T-helper 1 cell treated with Interleukin-12 subunit alpha and Interleukin-12 subunit beta and Interleukin-4 antibody, amounts not matched to agents 30 μg/mL and 1 μg/mL, for 36 hours (primary cell): Measurements from ENCODE around the gene FILIP1L.
"Not testable (repeated sequence)": the region's sequence is repeated elsewhere in the genome, so short reads cannot be mapped to it uniquely, and the experiment has no call there.

Source experiments
- H3K27ac Mint-ChIP-seq: one replicate; pipeline ENCODE4 v1.8.0; 2021; ENCODE audit warnings: mild to moderate bottlenecking, mixed read lengths
- H3K27me3 Mint-ChIP-seq: one replicate; pipeline ENCODE4 v1.8.0; 2021; ENCODE audit warnings: low read depth, mixed read lengths
- H3K36me3 Mint-ChIP-seq: one replicate; pipeline ENCODE4 v1.8.0; 2021; ENCODE audit warnings: low read depth, mixed read lengths
- H3K4me1 Mint-ChIP-seq: one replicate; pipeline ENCODE4 v1.8.0; 2021; ENCODE audit warnings: low read depth, mixed read lengths
- H3K4me3 Mint-ChIP-seq: one replicate; pipeline ENCODE4 v1.8.0; 2021; ENCODE audit warnings: mild to moderate bottlenecking, moderate library complexity, mixed read lengths
- H3K9me3 Mint-ChIP-seq: one replicate; pipeline ENCODE4 v1.8.0; 2021; ENCODE audit warnings: mixed read lengths

Gene FILIP1L

DNA sequence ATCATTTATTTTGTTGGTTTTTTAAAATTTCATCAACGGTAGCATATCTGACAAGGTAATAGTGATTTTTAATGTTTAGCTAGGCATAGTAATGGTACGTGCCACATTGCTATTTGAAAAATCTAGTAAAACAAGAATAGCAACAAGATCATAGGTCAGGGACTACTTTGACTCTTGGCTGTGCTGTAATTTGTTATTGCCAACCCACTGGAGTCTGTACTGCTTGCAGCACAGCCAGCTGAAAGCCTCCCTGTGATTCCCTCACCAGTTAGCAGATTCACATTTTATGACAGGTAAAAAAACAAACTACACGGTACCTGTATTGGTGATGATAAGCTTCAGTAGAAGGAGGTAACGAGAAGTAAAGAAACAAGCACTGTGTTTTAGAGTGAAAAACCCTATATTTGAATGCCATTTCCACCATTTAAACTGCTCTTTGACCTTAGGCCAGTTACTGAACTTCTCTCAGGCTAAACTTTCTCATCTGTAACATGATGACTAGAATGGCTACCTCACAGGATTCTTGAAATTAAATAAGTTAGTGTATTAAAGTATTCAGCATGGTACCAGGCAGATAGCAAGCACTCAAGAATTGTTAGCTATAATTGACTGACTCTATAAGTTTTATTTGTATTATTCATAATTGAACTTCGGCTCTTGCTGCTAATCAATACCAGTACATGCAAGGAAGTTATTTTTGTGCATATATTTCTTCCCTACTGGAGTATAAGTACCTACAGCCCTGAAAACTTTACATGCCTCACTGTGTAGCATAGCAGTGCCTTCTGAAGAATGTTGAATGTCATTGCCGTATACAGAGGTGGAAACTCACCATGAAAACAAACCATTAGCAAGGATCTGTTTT lies 16.1 kb downstream of the FILIP1L start:
- Mint-ChIP-seq H3K4me3 (no peak overlapping the region), H3K27ac (no peak overlapping the region), H3K27me3 (no peaks in the 10 kb centered on the region), H3K36me3 (peaks cover 5% of the 10 kb centered on the region), H3K4me1 (peaks cover 19% of the 10 kb centered on the region), H3K9me3 (peaks cover 3% of the 10 kb centered on the region)

DNA sequence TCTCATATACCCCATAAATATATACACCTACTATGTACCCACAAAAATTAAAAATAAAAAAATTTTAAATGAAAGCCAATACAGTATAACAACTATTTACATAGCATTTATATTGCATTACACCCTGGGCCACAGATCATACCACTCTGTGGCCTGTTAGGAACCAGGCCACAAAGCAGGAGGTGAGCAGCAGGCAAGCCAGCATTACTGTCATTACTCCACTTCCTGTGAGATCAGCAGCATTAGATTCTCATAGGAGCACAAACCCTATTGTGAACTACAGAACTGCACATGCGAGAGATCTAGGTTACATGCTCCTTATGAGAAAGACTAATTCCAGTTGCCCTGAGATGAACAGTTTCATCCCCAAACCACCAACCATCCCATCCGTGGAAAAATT lies 17.4 kb downstream of the FILIP1L start:
- H3K27ac Mint-ChIP-seq = no peak overlapping the region
- no peaks in the 10 kb centered on the region for H3K27me3 Mint-ChIP-seq
- peaks cover 3% of the 10 kb centered on the region for H3K9me3 Mint-ChIP-seq
- H3K4me3 Mint-ChIP-seq = no peak overlapping the region
- H3K4me1 Mint-ChIP-seq = peaks cover 17% of the 10 kb centered on the region
- peaks cover 4% of the 10 kb centered on the region for H3K36me3 Mint-ChIP-seq

- H3K4me1 Mint-ChIP-seq = peaks cover 17% of the 10 kb centered on the region
- H3K36me3 Mint-ChIP-seq, H3K27ac Mint-ChIP-seq, H3K9me3 Mint-ChIP-seq, H3K4me3 Mint-ChIP-seq, H3K27me3 Mint-ChIP-seq: not testable (repeated sequence)
Measured at GRCh38 chr3:100096286-100096685, 18.0 kb downstream of the FILIP1L start.

- no peak overlapping the region for H3K27ac Mint-ChIP-seq
- no peaks in the 10 kb centered on the region for H3K27me3 Mint-ChIP-seq
- no peaks in the 10 kb centered on the region for H3K9me3 Mint-ChIP-seq
- H3K4me1 Mint-ChIP-seq = peaks cover 31% of the 10 kb centered on the region
- no peak overlapping the region for H3K4me3 Mint-ChIP-seq
- no peaks in the 10 kb centered on the region for H3K36me3 Mint-ChIP-seq
Measured at GRCh38 chr3:100093831-100094230, 20.5 kb downstream of the FILIP1L start.

- Mint-ChIP-seq H3K4me1 (peaks cover 33% of the 10 kb centered on the region), H3K36me3 (peaks cover 1% of the 10 kb centered on the region), H3K27ac (no peak overlapping the region), H3K4me3 (no peak overlapping the region), H3K9me3 (no peaks in the 10 kb centered on the region), H3K27me3 (peaks cover 4% of the 10 kb centered on the region)
Measured at GRCh38 chr3:100090669-100091005, 23.7 kb downstream of the FILIP1L start.

DNA sequence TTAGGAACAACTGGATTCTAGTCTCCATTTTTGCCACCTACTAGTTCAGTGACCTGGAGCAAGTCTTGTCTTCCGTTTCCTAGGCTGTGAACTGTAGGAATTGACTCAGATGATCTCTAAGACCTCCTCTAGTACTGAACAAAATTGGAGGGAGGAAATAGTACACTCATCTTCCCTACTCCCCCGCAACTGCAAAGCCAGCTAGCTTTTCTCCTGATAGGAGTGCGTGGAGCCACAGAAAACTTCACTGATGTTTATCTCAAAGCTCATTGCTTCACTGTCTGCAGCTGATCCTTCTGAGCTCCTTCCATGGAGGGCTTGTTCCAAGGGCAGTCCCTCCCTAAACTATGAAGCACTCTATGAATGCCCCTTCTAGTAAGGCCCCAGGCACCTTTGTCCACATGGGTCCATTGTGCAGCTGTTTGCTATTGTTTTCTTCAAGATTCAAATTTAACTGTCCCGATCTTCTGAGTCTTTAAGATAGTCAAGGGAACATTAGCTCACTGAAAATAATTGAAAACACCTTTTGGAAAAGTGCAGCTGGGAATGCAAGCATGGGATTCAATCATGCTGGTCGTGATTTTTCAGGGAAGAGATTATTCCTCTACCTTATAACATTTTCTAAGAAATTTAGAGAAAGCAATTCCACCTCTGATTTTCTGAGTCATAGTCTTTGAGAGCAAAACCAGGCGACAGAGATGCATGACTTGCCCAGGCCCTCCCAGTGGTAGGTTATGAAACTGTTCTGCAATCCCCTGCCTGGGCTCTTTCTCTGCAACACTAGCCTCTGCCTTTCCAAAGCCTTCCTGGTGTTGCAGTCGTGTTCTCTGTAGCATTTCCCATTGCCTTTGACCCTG lies 24.3 kb downstream of the FILIP1L start:
- no peaks in the 10 kb centered on the region for H3K9me3 Mint-ChIP-seq
- H3K36me3 Mint-ChIP-seq = peaks cover 1% of the 10 kb centered on the region
- H3K27ac Mint-ChIP-seq = peak overlapping the region; percentile 65
- H3K4me3 Mint-ChIP-seq = peak overlapping the region; percentile 50
- H3K27me3 Mint-ChIP-seq = peaks cover 4% of the 10 kb centered on the region
- peaks cover 33% of the 10 kb centered on the region for H3K4me1 Mint-ChIP-seq

- peak overlapping the region; percentile 6 for H3K27ac Mint-ChIP-seq
- H3K36me3 Mint-ChIP-seq = peaks cover 3% of the 10 kb centered on the region
Measured at GRCh38 chr3:100088735-100089368, 25.4 kb downstream of the FILIP1L start.

DNA sequence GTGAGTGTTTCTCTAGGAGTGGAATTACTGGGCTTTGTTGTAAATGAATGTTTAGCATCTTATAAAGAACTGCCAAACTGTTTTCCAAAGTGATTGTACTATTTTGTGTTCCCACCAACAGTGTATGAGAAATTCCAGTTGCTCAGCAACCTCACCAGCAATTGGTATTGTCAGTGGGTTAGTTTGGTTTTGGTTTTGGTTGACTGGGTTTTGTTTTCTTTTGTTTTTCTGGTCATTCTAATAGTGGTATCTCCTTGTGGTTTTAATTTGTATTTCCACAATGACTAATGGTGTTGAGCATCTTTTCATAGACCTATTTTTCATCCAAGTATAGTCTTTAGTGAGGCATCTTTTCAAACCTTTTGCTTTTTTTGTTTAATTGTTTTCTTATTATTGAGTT lies 27.1 kb downstream of the FILIP1L start:
- Mint-ChIP-seq H3K4me3 (no peak overlapping the region), H3K9me3 (no peaks in the 10 kb centered on the region), H3K27me3 (peaks cover 4% of the 10 kb centered on the region), H3K36me3 (peaks cover 5% of the 10 kb centered on the region), H3K4me1 (peaks cover 36% of the 10 kb centered on the region), H3K27ac (peak overlapping the region; percentile 49)

More at GRCh38 chr3:100088735-100089368, 25.4 kb downstream of the FILIP1L start:
- Mint-ChIP-seq H3K27me3 (peaks cover 4% of the 10 kb centered on the region), H3K4me3 (peak overlapping the region; percentile 5), H3K9me3 (no peaks in the 10 kb centered on the region), H3K4me1 (peaks cover 30% of the 10 kb centered on the region)

GRCh38 chr3:100086401-100086800 lies 27.9 kb downstream of the FILIP1L start:
- Mint-ChIP-seq H3K4me1 (peaks cover 36% of the 10 kb centered on the region), H3K27ac (no peak overlapping the region), H3K9me3 (no peaks in the 10 kb centered on the region), H3K4me3 (no peak overlapping the region), H3K27me3 (peaks cover 4% of the 10 kb centered on the region), H3K36me3 (peaks cover 7% of the 10 kb centered on the region)

DNA sequence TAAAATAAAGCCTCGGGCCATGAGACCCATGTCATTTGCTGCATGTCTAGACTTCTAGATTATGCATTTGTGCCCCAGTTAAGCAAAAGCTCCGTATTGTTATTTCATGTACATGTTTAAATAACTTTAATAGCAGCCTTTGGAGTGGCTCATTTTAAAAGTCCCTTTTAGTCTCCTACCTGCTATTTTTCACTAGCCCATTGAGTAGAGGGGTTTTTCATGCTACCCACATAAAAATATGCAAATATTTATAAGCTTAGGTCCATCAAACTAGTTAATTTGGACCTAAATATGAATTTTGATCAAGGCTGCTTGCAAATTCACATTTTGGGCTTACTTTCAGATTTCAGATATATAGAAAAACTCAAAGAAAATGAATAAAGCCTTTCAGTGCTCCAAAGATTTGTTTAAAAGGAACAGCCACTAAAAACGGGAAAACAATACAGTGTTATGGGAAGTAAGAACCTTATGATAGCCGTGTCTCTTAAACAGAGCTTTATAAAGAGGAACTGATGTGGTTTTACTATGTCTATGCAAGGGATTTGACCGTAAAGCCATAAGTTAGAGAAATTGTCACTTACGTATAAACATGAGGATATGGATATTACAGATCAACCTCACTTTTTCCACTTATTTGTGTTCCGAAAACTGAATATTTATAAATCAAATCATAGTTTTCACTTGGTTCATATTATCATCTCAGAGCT lies 30.0 kb downstream of the FILIP1L start:
- H3K27ac Mint-ChIP-seq = no peak overlapping the region
- H3K4me3 Mint-ChIP-seq = no peak overlapping the region
- H3K36me3 Mint-ChIP-seq = peaks cover 11% of the 10 kb centered on the region
- H3K4me1 Mint-ChIP-seq = peaks cover 24% of the 10 kb centered on the region
- H3K27me3 Mint-ChIP-seq = peaks cover 4% of the 10 kb centered on the region
- H3K9me3 Mint-ChIP-seq = no peaks in the 10 kb centered on the region

DNA sequence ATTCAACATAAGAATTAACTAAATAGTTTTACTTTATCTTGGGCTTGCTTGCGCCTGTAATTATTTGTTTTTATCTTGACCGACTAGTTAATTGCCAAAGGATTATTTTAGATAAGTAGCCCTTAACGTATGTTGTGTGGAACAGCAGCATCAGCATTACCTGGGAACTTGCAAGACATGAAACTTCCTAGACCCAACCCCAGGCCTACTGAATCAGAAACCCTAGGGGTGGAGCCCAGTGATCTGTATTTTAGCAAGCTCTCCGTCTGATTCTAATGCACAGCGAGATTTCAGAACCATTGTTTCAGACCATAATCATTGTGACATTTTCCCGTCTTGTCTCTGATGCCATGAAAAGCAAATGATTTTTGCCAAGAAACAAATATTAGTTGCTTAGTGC lies 31.1 kb downstream of the FILIP1L start:
- Mint-ChIP-seq H3K27me3 (peaks cover 4% of the 10 kb centered on the region), H3K4me1 (peaks cover 17% of the 10 kb centered on the region), H3K27ac (no peak overlapping the region), H3K9me3 (no peaks in the 10 kb centered on the region), H3K4me3 (no peak overlapping the region), H3K36me3 (peaks cover 11% of the 10 kb centered on the region)

DNA sequence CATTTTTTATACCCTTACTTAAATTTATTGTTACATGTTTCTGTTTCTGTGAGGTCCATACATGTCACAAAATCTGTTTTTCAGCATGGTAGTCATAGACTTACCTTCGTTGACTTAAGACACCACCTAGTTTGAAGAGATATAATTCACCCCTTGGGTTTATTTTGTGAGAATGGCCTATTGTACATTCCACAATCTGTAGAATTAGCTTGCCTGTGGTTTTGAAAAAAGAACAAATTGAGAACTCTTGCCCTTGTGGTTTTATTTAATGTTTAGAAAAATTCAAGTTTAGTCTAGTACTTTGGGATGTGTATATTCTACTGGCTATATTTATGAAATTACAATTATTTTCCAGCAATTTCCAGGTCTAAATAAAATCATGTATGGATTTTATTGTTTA lies 31.6 kb downstream of the FILIP1L start:
- Mint-ChIP-seq H3K4me1 (peaks cover 17% of the 10 kb centered on the region), H3K9me3 (no peaks in the 10 kb centered on the region), H3K27ac (no peak overlapping the region), H3K36me3 (peaks cover 11% of the 10 kb centered on the region), H3K27me3 (peaks cover 4% of the 10 kb centered on the region), H3K4me3 (no peak overlapping the region)

DNA sequence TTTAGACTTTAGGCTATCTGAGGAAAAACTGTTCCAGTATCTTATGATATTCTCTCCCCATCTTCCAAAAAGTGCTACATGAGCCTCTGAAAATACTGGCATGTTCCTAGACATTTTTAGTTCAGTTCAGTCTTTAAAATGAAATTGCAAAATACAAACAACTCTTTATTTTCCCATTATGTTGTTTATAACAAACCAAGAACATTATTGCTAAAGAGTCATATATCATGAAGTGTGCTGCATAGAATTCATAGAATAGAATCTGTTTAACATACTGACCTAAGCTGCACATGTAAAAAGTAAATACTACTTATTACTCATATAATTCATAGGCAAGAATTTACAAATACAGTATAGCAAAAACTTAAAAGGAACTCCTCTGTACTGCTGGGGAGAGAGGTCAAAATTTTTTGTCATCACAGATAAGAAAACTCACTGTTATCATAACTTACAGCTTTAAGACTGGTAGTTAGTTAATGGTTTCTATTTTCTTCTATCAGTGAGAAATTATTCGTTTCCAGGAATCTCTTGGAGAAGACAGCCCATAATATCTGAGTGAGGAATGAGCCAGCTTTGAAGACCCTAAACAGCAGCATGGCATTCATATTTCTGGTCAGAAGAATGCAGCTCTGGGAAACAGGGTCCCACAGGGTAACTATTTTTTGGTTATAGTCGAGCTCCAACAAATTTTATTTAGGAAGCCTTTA lies 32.2 kb downstream of the FILIP1L start:
- Mint-ChIP-seq H3K36me3 (peaks cover 11% of the 10 kb centered on the region), H3K4me3 (no peak overlapping the region)

DNA sequence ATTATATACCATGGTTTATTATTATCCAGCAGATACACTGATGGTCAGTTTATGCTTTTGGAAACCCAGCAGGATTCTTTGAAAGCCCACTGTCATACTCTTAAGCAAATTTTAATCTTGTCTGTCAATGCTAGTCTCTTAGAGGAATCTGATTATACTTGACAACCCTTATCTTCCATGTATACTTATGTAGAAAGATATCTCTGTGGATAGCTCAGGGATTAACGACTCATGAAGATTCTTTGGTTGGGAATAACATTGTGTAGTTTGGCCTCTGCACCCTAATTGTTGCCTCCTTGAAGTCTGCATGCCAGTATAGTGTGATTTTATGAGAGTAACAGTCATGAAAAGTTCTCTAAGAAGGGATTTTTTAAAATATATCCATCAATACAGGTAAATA lies 33.0 kb downstream of the FILIP1L start:
- peaks cover 10% of the 10 kb centered on the region for H3K36me3 Mint-ChIP-seq
- H3K9me3 Mint-ChIP-seq = no peaks in the 10 kb centered on the region
- no peak overlapping the region for H3K27ac Mint-ChIP-seq
- no peaks in the 10 kb centered on the region for H3K27me3 Mint-ChIP-seq
- H3K4me1 Mint-ChIP-seq = peaks cover 17% of the 10 kb centered on the region
- no peak overlapping the region for H3K4me3 Mint-ChIP-seq

More for the DNA sequence above, 32.2 kb downstream of the FILIP1L start:
- Mint-ChIP-seq H3K27me3 (peaks cover 4% of the 10 kb centered on the region), H3K27ac (no peak overlapping the region), H3K4me1 (peaks cover 16% of the 10 kb centered on the region), H3K9me3 (no peaks in the 10 kb centered on the region)
